GM12891 (cell line): ENCODE measurements around the gene SMTNL1.

Experiments used
- PAX5 ChIP-seq: IDR thresholded peaks from 2 replicates; pipeline ENCODE4 v1.6.1; 2011; ENCODE audit warnings: low read length, moderate library complexity, mild to moderate bottlenecking; ENCODE audit not compliant: insufficient read depth, severe bottlenecking
- POLR2A ChIP-seq: IDR thresholded peaks from 2 replicates; pipeline ENCODE4 v1.6.1; 2011; ENCODE audit warnings: low read depth, low read length, control low read depth
- POLR2AphosphoS5 ChIP-seq: IDR thresholded peaks from 2 replicates; pipeline ENCODE4 v1.6.1; 2011; ENCODE audit warnings: low read depth, low read length, control low read depth
- POU2F2 ChIP-seq: IDR thresholded peaks from 2 replicates; pipeline ENCODE4 v1.6.1; 2011; ENCODE audit warnings: low read depth, mild to moderate bottlenecking, control low read depth, low read length, moderate library complexity
- SPI1 ChIP-seq: IDR thresholded peaks from 2 replicates; pipeline ENCODE4 v1.6.1; 2011; ENCODE audit warnings: low read depth, low read length, control low read depth
- TAF1 ChIP-seq: IDR thresholded peaks from 2 replicates; pipeline ENCODE4 v1.6.1; 2011; ENCODE audit warnings: low read depth, low read length, control low read depth

- TF ChIP-seq POLR2A (no peak), POLR2AphosphoS5 (no peak), SPI1 (no peak), TAF1 (no peak), PAX5 (no peak), POU2F2 (no peak)
Measured at GRCh38 chr11:57499413-57499982, 37.9 kb upstream of the SMTNL1 start.
